OCI-LY7 (cell line): ENCODE measurements around the gene ENAH.

Source experiments
- CTCF ChIP-seq: fragments of 200-600 bp; sonication (generic); conservative IDR thresholded peaks from 2 replicates; pipeline ENCODE4 v1.5.1; 2014; ENCODE audit warnings: mild to moderate bottlenecking, antibody characterized with exemption, low read length, moderate library complexity, mixed read lengths
- EZH2phosphoT487 ChIP-seq: fragments of 200-600 bp; sonication (generic); IDR thresholded peaks from 2 replicates; pipeline ENCODE4 v1.6.1; 2018; ENCODE audit warnings: low read depth, borderline replicate concordance, mild to moderate bottlenecking, mixed run types, antibody characterized with exemption, low read length, moderate library complexity, mixed read lengths

- TF ChIP-seq CTCF: no peak
- TF ChIP-seq EZH2phosphoT487: no peak
Observed at GRCh38 chr1:225539575-225539974, 113.3 kb downstream of the ENAH start.
